ENCODE results near the gene PNKP. TPM values are rescaled to one million over a fixed set of nuclear protein-coding genes. Genes with fewer than 3 reads are reported as not detected.

PNKP gene
- total and polyA plus RNA-seq, 9 of the 15 experiments (the other 6 are each of a cell fraction or from before 2014, with no cell fraction given) = 2.8 to 85.4 (median 25.3) TPM

DNA sequence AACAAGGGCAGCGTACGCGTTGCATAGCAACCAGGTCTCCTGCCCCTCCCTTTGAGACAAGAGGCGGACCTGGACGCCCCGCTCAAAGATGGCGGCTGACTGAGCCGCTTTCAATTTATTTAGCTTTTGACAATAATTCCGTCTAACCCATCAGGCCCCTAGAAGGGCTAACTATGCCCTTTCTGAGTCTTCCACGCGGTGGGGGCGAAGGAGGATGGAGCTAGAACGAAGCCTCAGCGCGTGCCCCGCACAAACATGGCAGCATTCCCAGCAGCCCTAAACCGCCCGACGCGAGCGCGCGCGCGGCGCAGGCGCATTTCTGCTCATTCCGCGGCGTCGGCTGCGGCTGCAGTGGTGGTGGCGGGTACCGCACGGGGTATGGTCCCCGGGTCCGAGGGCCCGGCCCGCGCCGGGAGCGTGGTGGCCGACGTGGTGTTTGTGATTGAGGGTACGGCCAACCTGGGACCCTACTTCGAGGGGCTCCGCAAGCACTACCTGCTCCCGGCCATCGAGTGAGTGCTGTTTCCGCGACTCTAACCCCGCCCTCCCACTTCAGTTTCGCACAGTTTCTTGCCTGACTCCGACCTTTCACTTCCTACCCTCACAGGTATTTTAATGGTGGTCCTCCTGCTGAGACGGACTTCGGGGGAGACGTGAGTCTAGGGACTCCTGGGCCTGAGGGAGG, 49.3 kb downstream of the PNKP start, which contains the start of gene MED25 (continued):
- TF ChIP-seq, protein P1, sequence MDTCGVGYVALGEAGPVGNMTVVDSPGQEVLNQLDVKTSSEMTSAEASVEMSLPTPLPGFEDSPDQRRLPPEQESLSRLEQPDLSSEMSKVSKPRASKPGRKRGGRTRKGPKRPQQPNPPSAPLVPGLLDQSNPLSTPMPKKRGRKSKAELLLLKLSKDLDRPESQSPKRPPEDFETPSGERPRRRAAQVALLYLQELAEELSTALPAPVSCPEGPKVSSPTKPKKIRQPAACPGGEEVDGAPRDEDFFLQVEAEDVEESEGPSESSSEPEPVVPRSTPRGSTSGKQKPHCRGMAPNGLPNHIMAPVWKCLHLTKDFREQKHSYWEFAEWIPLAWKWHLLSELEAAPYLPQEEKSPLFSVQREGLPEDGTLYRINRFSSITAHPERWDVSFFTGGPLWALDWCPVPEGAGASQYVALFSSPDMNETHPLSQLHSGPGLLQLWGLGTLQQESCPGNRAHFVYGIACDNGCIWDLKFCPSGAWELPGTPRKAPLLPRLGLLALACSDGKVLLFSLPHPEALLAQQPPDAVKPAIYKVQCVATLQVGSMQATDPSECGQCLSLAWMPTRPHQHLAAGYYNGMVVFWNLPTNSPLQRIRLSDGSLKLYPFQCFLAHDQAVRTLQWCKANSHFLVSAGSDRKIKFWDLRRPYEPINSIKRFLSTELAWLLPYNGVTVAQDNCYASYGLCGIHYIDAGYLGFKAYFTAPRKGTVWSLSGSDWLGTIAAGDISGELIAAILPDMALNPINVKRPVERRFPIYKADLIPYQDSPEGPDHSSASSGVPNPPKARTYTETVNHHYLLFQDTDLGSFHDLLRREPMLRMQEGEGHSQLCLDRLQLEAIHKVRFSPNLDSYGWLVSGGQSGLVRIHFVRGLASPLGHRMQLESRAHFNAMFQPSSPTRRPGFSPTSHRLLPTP (IDR thresholded peaks at IDR 0.05; ENCODE audit: borderline replicate concordance, extremely low read depth, insufficient read length) = no peak
- TF ChIP-seq NFE2 (IDR thresholded peaks at IDR 0.05; ENCODE audit: low read depth) (no peak), RAD51 (IDR thresholded peaks at IDR 0.05; ENCODE audit: borderline replicate concordance, low read depth) (no peak), XRCC3 (IDR thresholded peaks at IDR 0.05) (no peak), SNAPC5 (CRISPR knock-in tag; IDR thresholded peaks at IDR 0.05) (no peak), PURB (CRISPR knock-in tag; IDR thresholded peaks at IDR 0.05; ENCODE audit: low read depth) (no peak), HLTF (IDR thresholded peaks at IDR 0.05) (no peak), ETV5 (CRISPR knock-in tag; IDR thresholded peaks at IDR 0.05; ENCODE audit: low read depth) (no peak), GATAD2B (IDR thresholded peaks at IDR 0.05; ENCODE audit: borderline replicate concordance) (no peak), MEIS2 (IDR thresholded peaks at IDR 0.05; ENCODE audit: partially characterized antibody) (peak; percentile 50), CREB3 (tag; conservative IDR thresholded peaks at IDR 0.05; ENCODE audit: low read depth) (peak; percentile 75; the same call in 1 of the 2 replicates), XRCC5 (IDR thresholded peaks at IDR 0.05; ENCODE audit: low read depth, low read length) (no peak), ATF7 (IDR thresholded peaks at IDR 0.05) (no peak; the same call in 1 of the 2 replicates), ZNF449 (CRISPR knock-in tag; IDR thresholded peaks at IDR 0.05) (peak; percentile 72), USF1 (CRISPR knock-in tag; IDR thresholded peaks at IDR 0.05) (no peak)
- TF ChIP-seq, protein P2, sequence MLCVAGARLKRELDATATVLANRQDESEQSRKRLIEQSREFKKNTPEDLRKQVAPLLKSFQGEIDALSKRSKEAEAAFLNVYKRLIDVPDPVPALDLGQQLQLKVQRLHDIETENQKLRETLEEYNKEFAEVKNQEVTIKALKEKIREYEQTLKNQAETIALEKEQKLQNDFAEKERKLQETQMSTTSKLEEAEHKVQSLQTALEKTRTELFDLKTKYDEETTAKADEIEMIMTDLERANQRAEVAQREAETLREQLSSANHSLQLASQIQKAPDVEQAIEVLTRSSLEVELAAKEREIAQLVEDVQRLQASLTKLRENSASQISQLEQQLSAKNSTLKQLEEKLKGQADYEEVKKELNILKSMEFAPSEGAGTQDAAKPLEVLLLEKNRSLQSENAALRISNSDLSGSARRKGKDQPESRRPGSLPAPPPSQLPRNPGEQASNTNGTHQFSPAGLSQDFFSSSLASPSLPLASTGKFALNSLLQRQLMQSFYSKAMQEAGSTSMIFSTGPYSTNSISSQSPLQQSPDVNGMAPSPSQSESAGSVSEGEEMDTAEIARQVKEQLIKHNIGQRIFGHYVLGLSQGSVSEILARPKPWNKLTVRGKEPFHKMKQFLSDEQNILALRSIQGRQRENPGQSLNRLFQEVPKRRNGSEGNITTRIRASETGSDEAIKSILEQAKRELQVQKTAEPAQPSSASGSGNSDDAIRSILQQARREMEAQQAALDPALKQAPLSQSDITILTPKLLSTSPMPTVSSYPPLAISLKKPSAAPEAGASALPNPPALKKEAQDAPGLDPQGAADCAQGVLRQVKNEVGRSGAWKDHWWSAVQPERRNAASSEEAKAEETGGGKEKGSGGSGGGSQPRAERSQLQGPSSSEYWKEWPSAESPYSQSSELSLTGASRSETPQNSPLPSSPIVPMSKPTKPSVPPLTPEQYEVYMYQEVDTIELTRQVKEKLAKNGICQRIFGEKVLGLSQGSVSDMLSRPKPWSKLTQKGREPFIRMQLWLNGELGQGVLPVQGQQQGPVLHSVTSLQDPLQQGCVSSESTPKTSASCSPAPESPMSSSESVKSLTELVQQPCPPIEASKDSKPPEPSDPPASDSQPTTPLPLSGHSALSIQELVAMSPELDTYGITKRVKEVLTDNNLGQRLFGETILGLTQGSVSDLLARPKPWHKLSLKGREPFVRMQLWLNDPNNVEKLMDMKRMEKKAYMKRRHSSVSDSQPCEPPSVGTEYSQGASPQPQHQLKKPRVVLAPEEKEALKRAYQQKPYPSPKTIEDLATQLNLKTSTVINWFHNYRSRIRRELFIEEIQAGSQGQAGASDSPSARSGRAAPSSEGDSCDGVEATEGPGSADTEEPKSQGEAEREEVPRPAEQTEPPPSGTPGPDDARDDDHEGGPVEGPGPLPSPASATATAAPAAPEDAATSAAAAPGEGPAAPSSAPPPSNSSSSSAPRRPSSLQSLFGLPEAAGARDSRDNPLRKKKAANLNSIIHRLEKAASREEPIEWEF (CRISPR knock-in tag; IDR thresholded peaks at IDR 0.05) = no peak
